Esophagus (tissue), 2 donors: Measurements from ENCODE around the gene SMAD7. TPM values are rescaled to one million over a fixed set of nuclear protein-coding genes. Genes with fewer than 3 reads are reported as not detected.
"Not testable (repeated sequence)": the region's sequence is repeated elsewhere in the genome, so short reads cannot be mapped to it uniquely, and the experiment has no call there.

Source experiments
- H3K27ac ChIP-seq, 2 donors: one replicate each; pipeline ENCODE4 v1.5.1; 2013; ENCODE audit warnings: low read depth in 2 of 2, mild to moderate bottlenecking in 2 of 2, inconsistent platforms in 1 of 2, low read length in 1 of 2, moderate library complexity in 1 of 2
- H3K27me3 ChIP-seq, 2 donors: one replicate each; pipeline ENCODE4 v1.6.1; 2013; ENCODE audit warnings: low read length in 2 of 2, control low read depth in 1 of 2, mild to moderate bottlenecking in 1 of 2; ENCODE audit not compliant: insufficient read depth in 2 of 2, control insufficient read depth in 1 of 2
- H3K36me3 ChIP-seq, 2 donors: one replicate each; pipeline ENCODE4 v1.6.1; 2013; ENCODE audit warnings: low read length in 1 of 2; ENCODE audit not compliant: control insufficient read depth in 2 of 2, insufficient read depth in 2 of 2
- H3K4me1 ChIP-seq, 2 donors: one replicate each; pipeline ENCODE4 v1.6.1; 2013; ENCODE audit warnings: low read length in 1 of 2; ENCODE audit not compliant: control insufficient read depth in 2 of 2, insufficient read depth in 2 of 2
- H3K4me3 ChIP-seq, 2 donors: one replicate each; pipeline ENCODE4 v1.5.1; 2013; ENCODE audit warnings: low read length in 2 of 2, mild to moderate bottlenecking in 2 of 2, low read depth in 1 of 2, moderate library complexity in 1 of 2
- H3K9me3 ChIP-seq, 2 donors: one replicate each; pipeline ENCODE4 v1.6.1; 2013; ENCODE audit warnings: mild to moderate bottlenecking in 2 of 2, low read depth in 1 of 2, low read length in 1 of 2, moderate library complexity in 1 of 2; ENCODE audit not compliant: control insufficient read depth in 2 of 2, insufficient read depth in 1 of 2
- WGBS, 2 donors: extraction: QIAGEN DNeasy Blood & Tissue Kit; methylation state at CpG; one replicate each; pipeline ENCODE4 v1.1.7; 2013; 5-methylcytosine and 5-hydroxymethylcytosine counted together
- polyA plus RNA-seq, 2 donors: library from polyadenylated mRNA; stranded (reverse); fragments of 200-250 nt; gene quantifications; one replicate each; pipeline ENCODE4 v1.2.3, GENCODE V29; 2013
- donor health status: healthy with polysubstance abuse.
- donor health status: Bipolar disorder and iron deficiency.

The SMAD7 gene
- polyA plus RNA-seq, 2 donors, result 3.5 to 4.4 TPM

GRCh38 chr18:48870926-48871325 lies 79.8 kb downstream of the SMAD7 start:
- H3K36me3 ChIP-seq, H3K9me3 ChIP-seq, H3K27me3 ChIP-seq, H3K4me1 ChIP-seq, H3K4me3 ChIP-seq, H3K27ac ChIP-seq: not testable (repeated sequence)
- 95 to 96% methylated on average over 13 of the region's 13 CpGs for WGBS, 2 donors
